Effector CD8-positive, alpha-beta T cell (primary cell): ENCODE data around the gene AEBP1.

Experiments
- DNase-seq: peaks from one replicate; lab custom pipeline; 2025; lab: John Stamatoyannopoulos, UW
- total RNA-seq, 4 experiments: gene quantifications; one replicate each; lab custom pipeline; 2026; lab: John Stamatoyannopoulos, UW

Gene AEBP1
- total RNA-seq: 2.5 to 15.6 (median 6.7) reads per million in 4 experiments

DNA sequence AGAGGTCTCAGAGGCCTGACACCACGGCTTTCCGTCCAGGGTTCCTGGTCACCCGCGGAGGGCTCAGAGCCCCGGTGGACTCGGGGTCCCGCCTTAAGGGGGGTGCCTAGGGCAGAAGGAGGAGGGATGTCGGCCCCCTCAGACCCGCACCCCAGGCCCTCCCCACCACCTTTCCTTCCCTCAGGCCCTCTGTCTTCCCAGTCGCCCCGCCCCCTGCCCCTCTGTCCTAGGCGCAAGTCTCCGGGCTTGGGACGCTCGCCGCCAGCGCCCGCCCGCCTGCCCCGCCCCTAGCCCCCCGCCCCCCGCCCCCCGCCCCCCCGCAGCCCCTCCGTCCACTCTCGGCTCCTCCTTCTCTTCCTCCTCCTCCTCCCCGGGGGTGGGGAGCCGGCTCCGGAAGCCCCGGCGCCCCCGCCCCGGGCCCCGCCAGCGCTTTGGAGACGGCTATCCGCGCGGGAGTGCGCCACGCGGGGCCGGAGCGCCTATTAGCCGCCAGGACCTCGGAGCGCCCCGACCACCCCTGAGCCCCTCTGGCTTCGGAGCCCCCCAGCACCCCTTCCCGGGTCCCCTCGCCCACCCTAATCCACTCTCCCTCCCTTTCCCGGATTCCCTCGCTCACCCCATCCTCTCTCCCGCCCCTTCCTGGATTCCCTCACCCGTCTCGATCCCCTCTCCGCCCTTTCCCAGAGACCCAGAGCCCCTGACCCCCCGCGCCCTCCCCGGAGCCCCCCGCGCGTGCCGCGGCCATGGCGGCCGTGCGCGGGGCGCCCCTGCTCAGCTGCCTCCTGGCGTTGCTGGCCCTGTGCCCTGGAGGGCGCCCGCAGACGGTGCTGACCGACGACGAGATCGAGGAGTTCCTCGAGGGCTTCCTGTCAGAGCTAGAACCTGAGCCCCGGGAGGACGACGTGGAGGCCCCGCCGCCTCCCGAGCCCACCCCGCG, at the start of gene AEBP1:
Gene AEBP1, plus strand, starts transcription at position 423 of the 937 bp plus-strand sequence. Its CDS starts 321 bp downstream, at position 744.
- no peak for DNase-seq

DNA sequence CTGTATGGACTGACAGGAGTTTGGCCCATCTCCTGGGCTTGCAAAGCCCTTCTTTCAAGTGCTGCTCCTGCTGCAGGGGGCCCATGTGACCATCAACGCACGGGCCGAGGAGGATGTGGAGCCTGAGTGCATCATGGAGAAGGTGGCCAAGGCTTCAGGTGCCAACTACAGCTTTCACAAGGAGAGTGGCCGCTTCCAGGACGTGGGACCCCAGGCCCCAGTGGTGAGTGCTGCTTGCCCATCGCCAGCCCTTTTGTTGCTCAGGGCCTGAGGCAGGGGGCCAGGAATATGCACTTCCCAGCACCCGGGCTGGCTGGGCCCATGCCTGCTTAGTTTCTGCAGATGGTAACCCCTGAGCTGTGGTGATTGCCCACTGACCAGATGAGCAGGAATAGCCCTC, 47.5 kb upstream of the AEBP1 start:
- no peak for DNase-seq

DNA sequence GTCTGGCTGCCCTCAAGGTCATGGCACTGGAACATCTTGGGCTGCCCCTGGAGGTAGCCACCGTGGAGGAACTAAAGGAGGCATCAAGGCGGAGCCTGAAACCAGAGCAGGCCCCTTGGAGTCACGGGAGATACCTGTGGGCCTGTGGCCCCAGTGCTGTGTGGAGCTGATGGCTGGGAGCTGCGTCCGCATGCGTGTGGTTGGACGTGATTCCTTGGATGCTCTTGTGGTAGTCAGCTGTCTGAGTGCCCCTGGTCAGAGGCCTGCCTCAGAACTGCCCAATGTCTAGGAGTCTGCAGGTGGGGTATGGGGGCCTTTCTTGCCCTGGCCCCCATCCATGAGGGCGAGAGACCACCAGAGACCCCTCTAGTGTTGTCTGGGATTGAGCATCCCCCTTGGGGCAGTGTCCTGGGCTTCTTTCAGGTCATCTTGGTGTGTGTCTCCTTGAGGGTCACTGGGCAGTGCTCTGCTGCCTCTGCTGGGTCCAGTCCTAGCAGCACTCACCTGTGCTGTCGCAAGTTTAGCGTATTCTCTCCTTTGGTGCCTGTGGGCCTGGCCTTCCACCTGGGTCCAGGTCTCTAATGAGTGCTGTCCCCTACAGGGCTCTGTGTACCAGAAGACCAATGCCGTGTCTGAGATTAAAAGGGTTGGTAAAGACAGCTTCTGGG, 46.8 kb upstream of the AEBP1 start:
- no peak for DNase-seq

DNA sequence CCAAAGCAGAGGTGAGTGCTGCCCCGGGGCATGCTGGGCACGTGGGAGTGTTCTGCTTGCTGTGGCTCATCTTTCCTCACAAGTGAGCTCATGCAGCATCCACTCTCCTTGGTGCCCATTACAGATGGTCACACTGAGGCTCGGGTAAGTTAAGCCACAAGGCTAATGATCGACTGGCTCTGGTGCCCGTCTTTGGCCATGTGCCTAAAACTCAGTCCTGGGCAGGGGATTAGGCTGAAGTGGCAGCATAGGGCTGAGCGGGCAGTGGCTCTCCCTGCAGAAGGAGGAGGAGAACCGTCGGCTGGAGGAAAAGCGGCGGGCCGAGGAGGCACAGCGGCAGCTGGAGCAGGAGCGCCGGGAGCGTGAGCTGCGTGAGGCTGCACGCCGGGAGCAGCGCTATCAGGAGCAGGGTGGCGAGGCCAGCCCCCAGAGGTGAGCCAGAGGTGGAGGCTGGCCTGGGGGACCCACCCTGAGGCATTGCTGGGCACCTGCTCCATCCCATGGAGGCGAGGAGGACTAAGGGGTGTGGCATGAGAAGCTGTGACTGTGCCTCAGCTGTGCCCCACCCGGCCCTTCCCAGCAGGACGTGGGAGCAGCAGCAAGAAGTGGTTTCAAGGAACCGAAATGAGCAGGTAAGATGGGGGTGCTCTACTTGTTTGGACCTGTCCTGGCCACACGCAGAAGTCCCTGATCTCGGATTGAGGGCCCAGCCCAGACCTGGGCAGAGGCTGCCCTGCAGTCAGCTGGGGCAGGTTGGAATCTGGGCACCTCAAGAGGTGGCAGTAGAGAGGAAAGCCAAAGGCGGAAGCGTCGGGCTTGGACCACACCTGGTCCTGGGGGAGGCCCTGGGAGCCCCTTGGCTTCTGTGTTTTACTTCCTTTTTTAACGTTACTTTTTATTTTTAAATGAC, 46.0 kb upstream of the AEBP1 start:
- no peak for DNase-seq

DNA sequence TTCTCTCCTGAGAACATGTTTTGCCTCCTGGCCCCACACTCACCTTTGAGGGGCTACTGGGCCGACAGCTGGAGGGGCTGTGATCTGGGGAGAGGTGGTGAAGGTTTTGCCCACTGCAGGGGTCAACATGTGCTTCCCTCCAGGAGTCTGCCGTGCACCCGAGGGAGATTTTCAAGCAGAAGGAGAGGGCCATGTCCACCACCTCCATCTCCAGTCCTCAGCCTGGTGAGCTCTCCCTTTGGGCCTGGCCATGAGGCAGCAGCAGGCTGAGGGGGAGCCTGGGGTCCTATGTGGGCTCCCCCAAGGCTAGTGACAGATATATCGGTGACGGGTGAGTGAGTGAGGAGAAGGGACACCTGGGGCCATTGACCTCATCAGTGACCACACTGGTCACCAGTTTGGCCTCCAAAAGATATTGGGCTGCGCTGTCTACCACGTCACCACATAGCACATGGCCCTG, 45.4 kb upstream of the AEBP1 start:
- no peak for DNase-seq

DNA sequence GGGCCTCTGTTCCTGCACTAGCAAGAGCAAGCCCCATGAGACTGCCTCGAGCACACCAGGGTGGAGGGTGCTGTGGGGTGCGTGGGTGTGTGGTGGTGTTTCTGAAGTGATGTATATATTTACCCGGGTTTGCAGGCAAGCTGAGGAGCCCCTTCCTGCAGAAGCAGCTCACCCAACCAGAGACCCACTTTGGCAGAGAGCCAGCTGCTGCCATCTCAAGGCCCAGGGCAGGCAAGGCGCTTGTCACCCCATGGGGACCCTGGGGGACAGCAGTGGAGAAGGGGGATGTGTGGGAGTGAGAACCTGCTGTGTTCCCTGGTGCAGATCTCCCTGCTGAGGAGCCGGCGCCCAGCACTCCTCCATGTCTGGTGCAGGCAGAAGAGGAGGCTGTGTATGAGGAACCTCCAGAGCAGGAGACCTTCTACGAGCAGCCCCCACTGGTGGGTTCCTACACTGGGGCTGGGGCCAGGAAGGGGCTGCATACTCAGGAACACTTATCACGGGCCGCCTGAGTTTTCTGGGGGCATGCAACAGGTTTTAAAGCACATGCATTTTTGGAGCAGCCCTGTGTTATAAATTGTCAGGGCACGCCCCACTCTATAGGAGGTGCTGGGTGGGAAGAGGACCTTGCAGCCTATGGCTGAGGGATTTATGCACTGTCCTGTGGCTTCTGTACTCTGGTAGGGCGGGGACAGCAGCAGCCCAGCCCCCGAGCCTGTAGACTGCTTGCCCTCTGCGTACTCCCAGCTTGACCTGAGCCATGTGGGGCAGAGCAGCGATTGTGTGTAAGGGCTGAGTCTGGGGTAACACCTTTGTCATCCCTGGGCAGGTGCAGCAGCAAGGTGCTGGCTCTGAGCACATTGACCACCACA, 44.7 kb upstream of the AEBP1 start:
- DNase-seq: no peak

DNA sequence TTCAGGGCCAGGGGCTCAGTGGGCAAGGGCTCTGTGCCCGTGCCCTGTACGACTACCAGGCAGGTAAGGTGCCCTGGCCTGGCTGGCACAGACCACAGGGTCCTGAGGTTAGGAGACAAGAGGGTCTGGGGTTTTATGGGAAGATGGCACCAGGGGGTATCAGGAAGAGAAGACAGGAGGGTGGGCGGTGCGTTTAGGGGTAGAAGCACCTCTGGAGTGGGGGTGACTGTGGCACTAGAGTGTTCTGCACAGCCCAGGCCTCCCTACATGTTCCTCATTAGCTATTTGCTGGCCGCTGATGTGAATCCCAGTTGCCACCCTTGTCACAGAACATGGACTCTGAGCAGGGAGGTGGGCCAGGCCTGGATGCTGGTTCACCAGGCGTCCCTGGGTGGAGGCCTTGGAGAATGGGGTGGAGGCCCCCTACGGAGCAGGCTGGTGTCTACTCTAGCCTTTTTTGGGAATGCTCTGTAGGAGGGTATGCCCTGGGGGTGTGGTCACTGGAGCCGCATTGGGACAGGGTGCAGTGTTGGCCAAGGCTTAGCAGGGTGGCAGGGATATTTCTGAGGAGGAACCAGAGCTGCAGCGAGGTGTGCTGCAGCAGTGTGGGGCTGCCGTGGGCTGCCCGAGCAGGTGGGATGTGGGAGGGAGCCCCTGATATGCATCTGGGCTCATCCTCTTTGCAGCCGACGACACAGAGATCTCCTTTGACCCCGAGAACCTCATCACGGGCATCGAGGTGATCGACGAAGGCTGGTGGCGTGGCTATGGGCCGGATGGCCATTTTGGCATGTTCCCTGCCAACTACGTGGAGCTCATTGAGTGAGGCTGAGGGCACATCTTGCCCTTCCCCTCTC, 43.8 kb upstream of the AEBP1 start:
- DNase-seq: no peak

DNA sequence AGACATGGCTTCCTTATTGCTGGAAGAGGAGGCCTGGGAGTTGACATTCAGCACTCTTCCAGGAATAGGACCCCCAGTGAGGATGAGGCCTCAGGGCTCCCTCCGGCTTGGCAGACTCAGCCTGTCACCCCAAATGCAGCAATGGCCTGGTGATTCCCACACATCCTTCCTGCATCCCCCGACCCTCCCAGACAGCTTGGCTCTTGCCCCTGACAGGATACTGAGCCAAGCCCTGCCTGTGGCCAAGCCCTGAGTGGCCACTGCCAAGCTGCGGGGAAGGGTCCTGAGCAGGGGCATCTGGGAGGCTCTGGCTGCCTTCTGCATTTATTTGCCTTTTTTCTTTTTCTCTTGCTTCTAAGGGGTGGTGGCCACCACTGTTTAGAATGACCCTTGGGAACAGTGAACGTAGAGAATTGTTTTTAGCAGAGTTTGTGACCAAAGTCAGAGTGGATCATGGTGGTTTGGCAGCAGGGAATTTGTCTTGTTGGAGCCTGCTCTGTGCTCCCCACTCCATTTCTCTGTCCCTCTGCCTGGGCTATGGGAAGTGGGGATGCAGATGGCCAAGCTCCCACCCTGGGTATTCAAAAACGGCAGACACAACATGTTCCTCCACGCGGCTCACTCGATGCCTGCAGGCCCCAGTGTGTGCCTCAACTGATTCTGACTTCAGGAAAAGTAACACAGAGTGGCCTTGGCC, 43.0 kb upstream of the AEBP1 start:
- no peak for DNase-seq

DNA sequence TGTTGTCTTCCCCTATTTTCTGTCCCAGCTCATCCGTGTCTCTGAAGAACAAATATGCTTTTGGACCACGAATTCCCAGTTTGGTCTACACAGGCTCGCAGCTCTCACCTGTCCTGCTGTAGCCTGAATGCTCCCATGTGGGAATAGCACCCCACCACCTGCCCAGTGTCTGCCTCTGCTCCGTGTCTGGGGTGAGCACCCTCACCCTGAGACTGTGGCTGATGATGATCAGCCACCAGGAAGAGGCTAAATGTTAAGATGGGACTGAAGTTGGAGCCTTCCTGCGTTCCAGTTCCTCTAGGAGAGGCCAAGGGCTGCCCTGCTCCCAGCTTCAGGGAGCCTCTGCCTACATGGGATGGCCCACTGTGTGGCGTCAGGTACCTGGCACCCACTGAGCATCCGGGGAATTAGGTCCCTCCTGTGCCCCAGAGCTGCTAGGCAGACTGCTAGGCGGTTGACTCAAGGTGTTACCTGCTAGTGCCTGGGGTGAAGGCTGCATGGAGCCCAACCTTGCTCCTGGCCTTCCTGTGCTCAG, 42.4 kb upstream of the AEBP1 start:
- no peak for DNase-seq

DNA sequence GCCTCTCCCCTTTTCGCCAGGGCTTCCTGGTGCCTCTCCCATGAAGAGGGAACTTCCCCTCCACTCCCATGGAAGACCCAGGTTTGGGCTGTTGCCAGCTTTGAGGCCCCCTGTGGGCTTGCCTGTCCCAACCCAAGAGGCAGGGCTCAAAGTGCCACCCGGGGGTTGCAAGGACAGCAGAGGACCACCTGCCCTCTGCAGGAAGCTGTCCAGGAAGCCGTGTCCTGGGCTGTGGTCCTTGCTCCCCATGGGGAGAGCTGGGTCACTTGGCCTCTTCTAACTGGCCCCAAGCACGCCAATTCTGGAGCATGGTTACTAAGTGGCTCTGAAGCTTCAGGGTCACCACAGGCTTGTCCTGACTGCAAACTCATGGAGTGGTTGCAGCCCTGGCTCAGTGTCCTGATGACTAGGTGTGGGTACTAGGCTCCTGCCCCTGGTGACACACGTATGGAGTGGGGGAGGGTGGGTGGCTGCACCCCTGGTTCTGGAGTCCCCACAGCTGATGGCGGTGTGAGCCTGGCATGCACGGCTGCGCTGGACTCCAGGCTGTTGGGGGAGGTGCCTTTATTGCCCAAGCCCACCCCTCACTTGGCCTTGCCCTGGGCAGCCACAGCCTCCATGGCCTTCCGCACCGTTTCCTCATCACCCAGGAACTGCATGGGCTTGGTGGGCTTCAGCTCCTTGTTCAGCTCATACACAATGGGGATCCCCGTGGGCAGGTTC, 41.8 kb upstream of the AEBP1 start:
- DNase-seq: no peak

DNA sequence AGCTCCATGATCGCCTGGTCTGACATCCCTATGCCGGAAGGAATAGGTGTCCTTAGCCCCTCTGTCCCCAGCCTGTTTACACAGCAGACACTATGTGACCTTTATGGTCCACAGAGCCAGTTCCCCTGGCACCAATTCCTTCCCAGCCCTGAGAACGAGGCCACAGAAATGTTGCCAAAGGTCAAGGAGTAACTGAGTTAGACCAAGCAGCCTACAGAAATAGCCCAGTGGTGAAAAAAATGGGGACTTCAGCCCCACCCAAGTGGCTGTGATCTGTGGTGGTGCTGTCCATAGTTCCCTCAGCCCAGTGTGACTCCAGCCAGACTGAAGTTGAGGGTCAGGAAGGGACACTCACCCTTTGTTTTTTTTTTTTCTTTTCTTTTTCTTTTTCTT, 41.2 kb upstream of the AEBP1 start:
- DNase-seq: no peak

DNA sequence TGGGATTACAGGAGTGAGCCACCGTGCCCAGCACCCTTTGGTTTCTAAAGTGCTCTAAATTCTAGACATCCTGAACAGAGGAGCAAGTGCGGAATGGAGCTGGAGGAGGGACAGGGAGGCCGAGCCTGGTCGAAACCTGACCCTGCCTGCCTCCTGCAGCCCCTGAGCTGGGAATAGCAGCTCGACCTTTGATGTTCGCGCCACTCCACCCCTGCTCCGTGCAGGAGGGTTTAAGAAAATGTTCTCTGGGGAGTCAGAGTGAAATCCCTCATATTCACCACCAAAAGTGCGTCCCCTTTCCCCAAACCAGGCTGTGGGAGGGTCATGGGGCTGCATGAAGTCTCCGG, 40.6 kb upstream of the AEBP1 start:
- DNase-seq: no peak

DNA sequence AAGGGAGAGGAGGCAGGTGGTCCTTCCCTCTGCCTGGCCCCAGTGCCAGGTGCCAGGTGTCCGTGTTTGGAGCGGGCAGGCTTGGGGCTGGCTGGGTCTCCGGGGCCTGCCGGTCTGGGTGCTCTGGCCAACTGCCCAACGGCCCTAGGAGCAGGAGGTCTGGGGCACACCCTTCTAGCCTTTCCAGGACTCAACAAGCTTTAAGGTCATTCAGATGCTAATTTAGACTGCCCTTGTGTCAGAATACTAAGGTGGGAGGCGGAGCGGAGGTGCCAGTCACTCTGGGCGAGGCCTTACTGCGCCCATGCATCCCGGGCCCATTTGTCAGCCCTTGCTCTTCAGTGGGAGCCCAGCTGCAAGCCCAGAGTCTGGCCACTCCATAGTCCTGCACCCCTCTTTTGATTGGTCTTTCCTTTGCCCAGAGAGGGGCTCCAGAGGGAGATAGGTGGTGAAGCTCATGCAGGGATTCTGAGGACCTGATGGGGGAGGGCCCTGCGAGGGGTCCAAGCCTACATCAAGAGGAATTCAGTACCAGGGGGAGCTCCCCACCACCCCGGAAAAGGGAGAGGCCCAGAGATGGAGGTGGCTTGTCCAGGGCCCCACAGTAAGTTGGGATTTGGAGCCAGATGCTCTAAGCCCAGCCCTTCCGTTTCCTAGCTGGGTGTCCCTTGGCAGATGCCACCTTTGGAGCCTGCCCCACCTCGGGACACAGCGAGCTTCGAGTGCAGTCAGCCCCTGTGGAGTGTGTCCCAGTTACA, 40.1 kb upstream of the AEBP1 start:
- no peak for DNase-seq

DNA sequence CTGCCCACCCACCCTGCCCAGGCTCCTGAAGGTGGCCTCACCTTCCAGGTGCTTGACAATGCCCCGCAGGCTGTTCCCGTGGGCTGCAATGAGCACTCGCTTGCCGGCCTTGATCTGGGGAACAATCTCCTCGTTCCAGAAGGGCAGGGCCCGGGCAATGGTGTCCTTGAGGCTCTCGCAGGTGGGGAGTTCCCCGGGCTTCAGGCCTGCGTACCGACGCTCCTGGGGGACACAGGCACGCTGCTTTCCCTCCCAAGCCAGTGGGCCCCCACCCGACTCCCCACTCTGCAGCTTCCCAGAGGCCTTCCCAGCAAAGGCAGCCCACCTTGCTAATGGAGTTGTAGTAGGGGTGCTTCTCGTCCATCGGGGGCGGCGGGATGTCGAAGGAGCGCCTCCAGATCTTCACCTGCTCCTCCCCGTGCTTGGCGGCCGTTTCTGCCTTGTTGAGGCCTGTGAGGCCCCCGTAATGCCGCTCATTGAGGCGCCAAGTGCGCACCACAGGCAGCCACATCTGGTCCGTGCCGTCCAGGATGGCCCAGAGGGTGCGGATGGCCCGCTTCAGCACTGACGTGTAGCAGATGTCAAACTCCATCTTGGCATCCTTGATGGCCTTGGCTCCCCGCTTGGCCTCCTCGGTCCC, 39.2 kb upstream of the AEBP1 start:
- no peak for DNase-seq

DNA sequence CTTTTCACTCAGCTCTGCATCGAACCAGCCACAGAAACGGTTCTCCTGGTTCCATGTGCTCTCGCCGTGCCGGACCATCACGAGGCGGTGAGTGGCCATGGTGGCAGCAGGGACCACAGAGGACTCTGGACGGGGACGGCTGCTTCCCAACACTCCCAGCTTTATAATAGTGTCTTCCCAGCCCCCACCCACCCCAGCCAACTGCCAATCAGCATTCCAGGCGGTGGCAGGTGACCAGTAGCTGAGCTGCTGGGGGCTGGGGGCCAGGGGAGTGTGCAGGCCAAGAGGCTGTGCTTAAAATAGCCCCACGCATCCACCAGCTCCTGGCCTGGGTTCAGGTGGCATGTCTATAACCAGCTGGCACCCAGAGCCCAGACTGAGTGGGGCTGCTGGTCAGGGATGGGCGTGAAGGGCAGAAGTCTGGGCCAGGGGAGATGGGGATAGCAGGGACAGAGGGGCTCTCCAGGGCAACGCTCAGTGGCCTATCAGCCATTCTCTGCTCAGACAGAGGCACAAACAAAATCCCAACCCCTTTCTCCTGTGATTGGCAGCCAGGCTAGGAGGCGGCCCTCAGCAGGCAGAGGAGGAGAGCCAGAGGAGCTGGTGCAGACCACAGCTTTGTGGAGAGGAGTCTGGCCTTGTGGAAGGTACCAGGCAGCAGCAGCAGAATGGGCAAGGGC, 38.6 kb upstream of the AEBP1 start, which contains the start of gene PGAM2:
Gene PGAM2, minus strand, starts transcription at position 137 of the 680 bp plus-strand sequence. Its CDS starts 38 bp downstream, at position 99.
- DNase-seq: no peak

DNA sequence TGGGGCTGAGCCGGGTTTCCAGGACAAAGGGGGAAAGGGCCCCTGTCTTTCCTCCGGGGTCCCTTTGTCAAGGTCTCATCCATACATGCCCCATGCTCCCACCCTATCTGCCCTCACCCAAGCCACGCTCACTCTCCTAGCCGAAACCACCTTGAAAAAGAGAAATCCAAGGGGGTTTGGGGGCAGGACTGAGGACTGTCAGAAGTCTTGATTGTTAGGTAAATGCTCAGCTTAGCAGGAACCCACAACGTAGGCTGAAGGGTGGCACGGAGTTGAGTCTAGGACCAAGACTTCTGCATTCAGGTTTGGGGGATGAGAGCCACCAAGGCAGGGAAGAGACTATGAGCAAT, 38.1 kb upstream of the AEBP1 start:
- no peak for DNase-seq
